ENCODE measurements around the gene TEKT5. TPM values are rescaled to one million over a fixed set of nuclear protein-coding genes. Genes with fewer than 3 reads are reported as not detected.

The TEKT5 gene
- total RNA-seq, 1 donor from 2014 or later = not detected

DNA sequence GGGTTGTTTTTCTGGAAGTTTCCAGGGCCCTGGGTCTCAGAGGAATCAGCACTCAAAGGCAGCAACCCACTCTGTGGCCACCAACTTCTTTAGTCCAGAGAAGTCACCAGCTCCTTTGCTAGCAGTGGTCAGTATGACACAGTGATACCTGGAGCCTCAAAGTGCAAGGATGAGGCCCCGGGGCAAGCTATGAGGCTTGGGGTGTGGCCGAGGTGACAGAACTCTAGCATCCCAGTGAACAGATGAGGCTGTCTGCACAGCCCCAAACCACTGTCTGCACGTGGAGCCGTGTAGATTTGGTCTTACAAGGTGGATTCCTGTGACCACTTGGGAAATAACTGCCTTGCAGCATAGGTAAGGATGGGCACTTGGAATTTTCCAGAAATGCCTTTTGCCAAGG is 24.9 kb downstream of the TEKT5 start:
- no peaks in the 10 kb centered on the region for H3K4me1 Mint-ChIP-seq (ENCODE audit: unreplicated experiment)
- no peaks in the 10 kb centered on the region for H3K9me3 Mint-ChIP-seq (ENCODE audit: unreplicated experiment)
- H3K36me3 Mint-ChIP-seq (ENCODE audit: unreplicated experiment) = no peaks in the 10 kb centered on the region
- H3K27ac Mint-ChIP-seq (ENCODE audit: unreplicated experiment) = no peak overlapping the region
- no peak for DNase-seq (ENCODE audit: extremely low spot score, unreplicated experiment)
- no peak for TF ChIP-seq CTCF (IDR thresholded peaks at IDR 0.05)
- H3K27me3 Mint-ChIP-seq (ENCODE audit: unreplicated experiment) = no peaks in the 10 kb centered on the region
- no peak overlapping the region for H3K4me3 Mint-ChIP-seq (ENCODE audit: unreplicated experiment)

- Mint-ChIP-seq H3K4me1 (ENCODE audit: unreplicated experiment) (no peaks in the 10 kb centered on the region), H3K36me3 (ENCODE audit: unreplicated experiment) (no peaks in the 10 kb centered on the region), H3K27ac (ENCODE audit: unreplicated experiment) (no peak overlapping the region), H3K9me3 (ENCODE audit: unreplicated experiment) (no peaks in the 10 kb centered on the region), H3K27me3 (ENCODE audit: unreplicated experiment) (no peaks in the 10 kb centered on the region), H3K4me3 (ENCODE audit: unreplicated experiment) (no peak overlapping the region)
- TF ChIP-seq CTCF (IDR thresholded peaks at IDR 0.05) = peak; percentile 32
- no peak for DNase-seq (ENCODE audit: extremely low spot score, unreplicated experiment)
Observed at GRCh38 chr16:10668322-10669045, 26.2 kb downstream of the TEKT5 start.

GRCh38 chr16:10667239-10667638 is 27.5 kb downstream of the TEKT5 start:
- Mint-ChIP-seq H3K4me3 (ENCODE audit: unreplicated experiment) (no peak overlapping the region), H3K27me3 (ENCODE audit: unreplicated experiment) (no peaks in the 10 kb centered on the region)
- no peak for TF ChIP-seq CTCF (IDR thresholded peaks at IDR 0.05)

GRCh38 chr16:10666291-10666690 is 28.4 kb downstream of the TEKT5 start:
- Mint-ChIP-seq H3K27me3 (ENCODE audit: unreplicated experiment) (no peaks in the 10 kb centered on the region), H3K9me3 (ENCODE audit: unreplicated experiment) (no peaks in the 10 kb centered on the region), H3K36me3 (ENCODE audit: unreplicated experiment) (no peaks in the 10 kb centered on the region), H3K4me3 (ENCODE audit: unreplicated experiment) (no peak overlapping the region), H3K4me1 (ENCODE audit: unreplicated experiment) (no peaks in the 10 kb centered on the region), H3K27ac (ENCODE audit: unreplicated experiment) (no peak overlapping the region)
- no peak for DNase-seq (ENCODE audit: extremely low spot score, unreplicated experiment)
- no peak for TF ChIP-seq CTCF (IDR thresholded peaks at IDR 0.05)

More at GRCh38 chr16:10667239-10667638, 27.5 kb downstream of the TEKT5 start:
- no peaks in the 10 kb centered on the region for H3K4me1 Mint-ChIP-seq (ENCODE audit: unreplicated experiment)
- H3K27ac Mint-ChIP-seq (ENCODE audit: unreplicated experiment) = no peak overlapping the region
- H3K9me3 Mint-ChIP-seq (ENCODE audit: unreplicated experiment) = no peaks in the 10 kb centered on the region
- no peak for DNase-seq (ENCODE audit: extremely low spot score, unreplicated experiment)
- H3K36me3 Mint-ChIP-seq (ENCODE audit: unreplicated experiment) = no peaks in the 10 kb centered on the region

GRCh38 chr16:10665166-10665565 is 29.6 kb downstream of the TEKT5 start:
- H3K36me3 Mint-ChIP-seq (ENCODE audit: unreplicated experiment) = no peaks in the 10 kb centered on the region
- H3K27me3 Mint-ChIP-seq (ENCODE audit: unreplicated experiment) = peaks cover 3% of the 10 kb centered on the region
- no peak for DNase-seq (ENCODE audit: extremely low spot score, unreplicated experiment)
- no peak overlapping the region for H3K4me3 Mint-ChIP-seq (ENCODE audit: unreplicated experiment)
- no peak overlapping the region for H3K27ac Mint-ChIP-seq (ENCODE audit: unreplicated experiment)
- H3K4me1 Mint-ChIP-seq (ENCODE audit: unreplicated experiment) = no peaks in the 10 kb centered on the region
- TF ChIP-seq CTCF (IDR thresholded peaks at IDR 0.05) = no peak
- H3K9me3 Mint-ChIP-seq (ENCODE audit: unreplicated experiment) = no peaks in the 10 kb centered on the region

Measured in osteocyte (in vitro differentiated cells).